ENCODE results near the gene UPK2.

Gene UPK2

GRCh38 chr11:118996926-118997626, 41.0 kb downstream of the UPK2 start:
- peak; percentile 21 to 49 for DNase-seq

DNA sequence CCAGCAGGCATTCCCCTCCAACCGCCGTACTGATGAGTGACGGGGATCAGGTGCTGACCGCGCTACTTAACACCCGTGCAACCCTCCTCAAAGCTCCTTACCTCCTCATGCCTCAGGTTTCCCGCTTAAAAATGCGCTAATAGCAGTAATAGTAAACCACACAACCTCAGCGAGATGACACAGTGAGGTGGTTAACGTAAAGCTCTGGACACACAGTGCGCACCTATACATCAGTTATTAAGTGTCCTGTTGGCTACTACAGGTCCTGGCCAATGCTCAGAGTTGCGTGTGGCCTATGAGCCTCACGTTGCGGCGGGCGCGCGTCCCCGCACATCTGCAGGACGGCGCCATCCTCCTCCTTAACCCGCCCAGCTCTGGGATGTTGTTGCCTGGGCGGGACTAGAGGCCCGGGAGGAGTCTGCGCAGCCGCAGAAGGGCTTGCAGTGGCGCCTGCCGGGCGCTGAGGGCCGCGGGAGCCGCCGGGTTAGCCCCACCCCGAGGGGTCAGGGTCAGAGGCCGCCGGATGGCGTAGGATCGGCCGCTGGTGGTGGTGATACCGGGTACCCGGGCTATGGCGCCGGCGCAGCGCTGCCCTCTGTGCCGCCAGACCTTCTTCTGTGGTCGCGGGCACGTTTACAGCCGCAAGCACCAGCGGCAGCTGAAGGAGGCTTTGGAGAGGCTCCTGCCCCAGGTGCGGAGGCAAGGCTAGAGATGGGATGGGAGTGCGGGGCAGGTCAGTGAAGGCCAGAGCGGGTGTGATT, 41.7 kb downstream of the UPK2 start, which contains the start of gene CENATAC:
TSS of gene CENATAC (plus strand) at position 512 of the 761 bp plus-strand sequence. CDS start at position 572, 60 bp downstream.
- DNase-seq = peak; percentile 95 to 96

GRCh38 chr11:118998388-118998717, 42.3 kb downstream of the UPK2 start:
- DNase-seq = no peak

- DNase-seq = no peak
Observed at GRCh38 chr11:118998822-118999221, 42.7 kb downstream of the UPK2 start.

DNA sequence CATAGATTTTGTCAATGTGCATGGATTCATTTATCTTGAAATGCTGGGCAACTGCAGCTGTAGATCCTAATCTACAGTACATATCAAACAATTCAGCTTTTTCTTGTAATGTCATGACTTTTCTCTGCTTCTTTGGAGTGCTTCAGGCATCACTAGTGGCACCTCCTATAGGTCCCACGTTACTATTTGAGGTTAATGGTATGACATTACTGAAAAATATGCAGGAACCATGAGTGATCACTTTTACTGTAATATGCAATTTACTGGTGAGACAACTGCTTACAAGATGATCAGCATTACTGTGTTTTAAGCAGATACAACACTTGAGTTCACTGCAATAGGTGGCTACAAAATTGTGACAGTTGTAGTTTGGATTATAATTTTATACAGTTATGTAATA, 44.8 kb downstream of the UPK2 start:
- no peak for DNase-seq

DNA sequence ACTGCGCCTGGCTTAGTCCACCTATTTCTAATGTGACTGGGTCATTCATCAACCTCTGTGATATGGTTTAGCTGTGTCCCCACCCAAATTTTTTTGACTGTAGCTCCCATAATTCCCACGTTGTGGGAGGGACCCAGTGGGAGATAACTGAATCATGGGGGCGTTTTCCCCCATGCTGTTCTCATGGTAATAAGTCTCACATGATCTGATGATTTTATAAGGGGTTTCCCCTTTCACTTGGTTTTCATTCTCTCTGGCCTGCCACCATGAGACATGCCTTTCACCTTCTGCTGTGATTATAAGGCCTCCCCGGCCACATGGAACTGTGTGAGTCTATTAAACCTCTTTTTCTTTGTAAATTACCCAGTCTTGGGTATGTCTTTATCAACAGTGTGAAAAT, 50.6 kb downstream of the UPK2 start:
- DNase-seq = no peak
